H1 (cell line): Measurements from ENCODE around the gene RHBDD1. TPM values are rescaled to one million over a fixed set of nuclear protein-coding genes. Genes with fewer than 3 reads are reported as not detected.

ENCODE experiments used
- CTCF ChIA-PET: fragments of 300-600 bp; sonication (Branson Sonifier 250); formaldehyde crosslinking; loops from one replicate; lab custom pipeline; 2021; ENCODE audit not compliant: partially characterized antibody; lab: Charles Lee
- POLR2A ChIA-PET: fragments of 300-600 bp; sonication (Branson Sonifier 250); formaldehyde crosslinking; loops from one replicate; lab custom pipeline; 2021; ENCODE audit warnings: inconsistent platforms; ENCODE audit not compliant: partially characterized antibody; lab: Charles Lee
- DNase-seq, 2 experiments: peaks; one replicate each; pipeline versions ENCODE4 v3.0.0 to v3.0.0-alpha.2; 2010 to 2022; ENCODE audit warnings: low spot score in 2 of 2, low read depth in 1 of 2, mixed read lengths in 1 of 2
- FAIRE-seq: peaks from 2 replicates; lab custom pipeline; 2011; peaks lifted over from hg19 to GRCh38; lab: Jason Lieb, UNC
- H2AFZ ChIP-seq: 2 replicates; pipeline ENCODE4 v1.8.1; 2012; ENCODE audit warnings: low read length, inconsistent platforms
- H2AK5ac ChIP-seq: 2 replicates; pipeline ENCODE4 v1.6.1; 2013; ENCODE audit warnings: low read depth, low read length
- H2BK120ac ChIP-seq: replicated peaks from 2 replicates; pipeline ENCODE3; 2013; ENCODE audit warnings: low read depth, low read length, inconsistent platforms
- H2BK12ac ChIP-seq: 2 replicates; pipeline ENCODE4 v1.6.1; 2013; ENCODE audit warnings: low read depth, low read length
- H2BK15ac ChIP-seq: 2 replicates; pipeline ENCODE4 v1.6.1; 2013; ENCODE audit warnings: low read length
- H2BK20ac ChIP-seq: 2 replicates; pipeline ENCODE4 v1.6.1; 2013; ENCODE audit warnings: low read length
- H2BK5ac ChIP-seq: 2 replicates; pipeline ENCODE4 v1.6.1; 2013; ENCODE audit warnings: low read depth, low read length
- H3K14ac ChIP-seq: 2 replicates; pipeline ENCODE4 v1.6.1; 2013; ENCODE audit warnings: inconsistent platforms; ENCODE audit not compliant: insufficient read length
- H3K18ac ChIP-seq: 2 replicates; pipeline ENCODE4 v1.6.1; 2013; ENCODE audit warnings: low read length; ENCODE audit errors: extremely low read depth
- H3K23ac ChIP-seq: 2 replicates; pipeline ENCODE4 v1.6.1; 2013; ENCODE audit warnings: inconsistent platforms; ENCODE audit not compliant: insufficient read length
- H3K23me2 ChIP-seq: 2 replicates; pipeline ENCODE4 v1.6.1; 2013; ENCODE audit warnings: low read depth, low read length
- H3K27ac ChIP-seq: 2 replicates; pipeline ENCODE4 v1.6.1; 2011; ENCODE audit warnings: low read depth, low read length, inconsistent platforms
- H3K27me3 ChIP-seq, 4 experiments: replicated peaks in 1 of 4; 1 replicate in 1 of 4; 2 replicates in 3 of 4; pipeline versions ENCODE4 v1.6.1 to v1.8.1; 2011 to 2013; ENCODE audit warnings: low read length in 3 of 4, mild to moderate bottlenecking in 3 of 4, inconsistent platforms in 2 of 4, mixed read lengths in 2 of 4, moderate library complexity in 1 of 4; ENCODE audit not compliant: control insufficient read depth in 3 of 4, insufficient read depth in 3 of 4; ENCODE audit errors: extremely low read depth in 1 of 4
- H3K36me3 ChIP-seq, 4 experiments: 2 replicates each; pipeline versions ENCODE4 v1.6.1 to v1.8.1; 2011 to 2013; ENCODE audit warnings: mild to moderate bottlenecking in 4 of 4, low read length in 3 of 4, moderate library complexity in 2 of 4, control low read depth in 1 of 4, inconsistent platforms in 1 of 4; ENCODE audit not compliant: insufficient read depth in 4 of 4, control insufficient read depth in 2 of 4
- H3K4ac ChIP-seq: replicated peaks from 2 replicates; pipeline ENCODE3; 2013; ENCODE audit warnings: low read length, low read depth, mixed read lengths, inconsistent platforms; ENCODE audit not compliant: insufficient read length
- H3K4me1 ChIP-seq, 4 experiments: replicated peaks in 1 of 4; 1 replicate in 1 of 4; 2 replicates in 3 of 4; pipeline versions ENCODE4 v1.6.1 to v1.8.1; 2011 to 2013; ENCODE audit warnings: low read length in 3 of 4, inconsistent platforms in 2 of 4, mixed read lengths in 1 of 4; ENCODE audit not compliant: insufficient read depth in 4 of 4, control insufficient read depth in 3 of 4
- H3K4me2 ChIP-seq, 2 experiments: 2 replicates each; pipeline versions ENCODE4 v1.6.1 to v1.8.1; 2011 to 2013; ENCODE audit warnings: low read depth in 2 of 2, low read length in 2 of 2, control low read depth in 1 of 2, inconsistent platforms in 1 of 2, mild to moderate bottlenecking in 1 of 2; ENCODE audit not compliant: insufficient read depth in 1 of 2
- H3K4me3 ChIP-seq, 4 experiments: fragments of 200-600, 300-600 bp in 1 of 4; sonication (generic), shearing (Covaris generic), sonication (Bioruptor Twin) in 1 of 4; 2 replicates each; pipeline versions ENCODE4 v1.5.1 to v1.8.1; 2011 to 2016; ENCODE audit warnings: low read length in 4 of 4, low read depth in 3 of 4, control low read depth in 2 of 4, inconsistent platforms in 2 of 4, mild to moderate bottlenecking in 2 of 4, mixed read lengths in 1 of 4, moderate library complexity in 1 of 4; ENCODE audit not compliant: insufficient read depth in 2 of 4; ENCODE audit errors: extremely low read depth in 1 of 4
- H3K56ac ChIP-seq: replicated peaks from 2 replicates; pipeline ENCODE3; 2013; ENCODE audit warnings: low read depth, mild to moderate bottlenecking, mixed read lengths, low read length, inconsistent platforms; ENCODE audit not compliant: insufficient read length
- H3K79me1 ChIP-seq: 2 replicates; pipeline ENCODE4 v1.6.1; 2013; ENCODE audit warnings: low read depth, low read length, control low read depth
- H3K79me2 ChIP-seq, 2 experiments: 2 replicates each; pipeline versions ENCODE4 v1.6.1 to v1.8.1; 2012 to 2013; ENCODE audit warnings: low read length in 2 of 2, mild to moderate bottlenecking in 2 of 2, inconsistent platforms in 1 of 2; ENCODE audit not compliant: insufficient read depth in 2 of 2, control insufficient read depth in 1 of 2
- H3K9ac ChIP-seq, 4 experiments: replicated peaks in 1 of 4; 1 replicate in 1 of 4; 2 replicates in 3 of 4; pipeline versions ENCODE4 v1.6.1 to v1.8.1; 2011 to 2013; ENCODE audit warnings: low read depth in 3 of 4, low read length in 3 of 4, control low read depth in 2 of 4, mild to moderate bottlenecking in 2 of 4, moderate library complexity in 2 of 4, inconsistent platforms in 1 of 4; ENCODE audit errors: extremely low read depth in 1 of 4
- H3K9me3 ChIP-seq, 2 experiments: 2 replicates each; pipeline versions ENCODE4 v1.6.1 to v1.8.1; 2012 to 2013; ENCODE audit warnings: mild to moderate bottlenecking in 2 of 2, moderate library complexity in 2 of 2, control low read depth in 1 of 2, inconsistent platforms in 1 of 2, low read depth in 1 of 2, low read length in 1 of 2, mixed read lengths in 1 of 2; ENCODE audit not compliant: insufficient read depth in 2 of 2
- H4K20me1 ChIP-seq, 2 experiments: replicated peaks in 1 of 2; 2 replicates each; pipeline versions ENCODE3 to v1.8.1; 2011 to 2013; ENCODE audit warnings: inconsistent platforms in 2 of 2, low read length in 2 of 2, mild to moderate bottlenecking in 1 of 2; ENCODE audit not compliant: insufficient read depth in 2 of 2, control insufficient read depth in 1 of 2
- H4K5ac ChIP-seq: 2 replicates; pipeline ENCODE4 v1.6.1; 2013; ENCODE audit warnings: low read length, low read depth, mixed read lengths, inconsistent platforms; ENCODE audit not compliant: insufficient read length
- H4K8ac ChIP-seq: 2 replicates; pipeline ENCODE4 v1.8.0; 2013; ENCODE audit warnings: mild to moderate bottlenecking, moderate library complexity, low read length, inconsistent platforms; ENCODE audit not compliant: insufficient read depth; ENCODE audit errors: extremely low read depth
- H4K91ac ChIP-seq: replicated peaks from 2 replicates; pipeline ENCODE3; 2013; ENCODE audit warnings: low read length, mixed read lengths, inconsistent platforms; ENCODE audit not compliant: insufficient read length
- ATF2 ChIP-seq: IDR thresholded peaks from 2 replicates; pipeline ENCODE4 v1.6.1; 2012; ENCODE audit warnings: low read length, inconsistent platforms
- CEBPB ChIP-seq: IDR thresholded peaks from 2 replicates; pipeline ENCODE4 v1.6.1; 2012; ENCODE audit warnings: low read depth, low read length
- CREB1 ChIP-seq: IDR thresholded peaks from 2 replicates; pipeline ENCODE4 v1.6.1; 2012; ENCODE audit warnings: inconsistent platforms
- PHF8 ChIP-seq: fragments of 200-600 bp; sonication (generic); conservative IDR thresholded peaks from 2 replicates; pipeline ENCODE4 v1.7.1; 2012; ENCODE audit warnings: low read depth, mild to moderate bottlenecking, inconsistent platforms, low read length, moderate library complexity
- POLR2A ChIP-seq, 2 experiments: IDR thresholded peaks; 1 replicate in 1 of 2; 2 replicates in 1 of 2; pipeline ENCODE4 v1.6.1; 2011; ENCODE audit warnings: low read depth in 2 of 2, low read length in 2 of 2, mild to moderate bottlenecking in 2 of 2; ENCODE audit errors: control extremely low read depth in 1 of 2
- SIX5 ChIP-seq: IDR thresholded peaks from 2 replicates; pipeline ENCODE4 v1.6.1; 2011; ENCODE audit warnings: mild to moderate bottlenecking, low read depth, low read length
- TCF12 ChIP-seq: IDR thresholded peaks from 2 replicates; pipeline ENCODE4 v1.6.1; 2011; ENCODE audit warnings: low read depth, mild to moderate bottlenecking, low read length
- TEAD4 ChIP-seq: IDR thresholded peaks from 2 replicates; pipeline ENCODE4 v1.6.1; 2012; ENCODE audit warnings: low read depth, low read length, inconsistent platforms, mixed read lengths
- USF2 ChIP-seq: IDR thresholded peaks from 2 replicates; pipeline ENCODE4 v1.6.1; 2011; ENCODE audit warnings: low read length, improper control_type of control experiment
- WGBS, 2 experiments: shearing (Covaris generic) in 1 of 2; methylation state at CpG; one replicate each; pipeline versions ENCODE4 v1.1.6 to v1.1.7; 2013 to 2015; ENCODE audit warnings: low lambda C conversion rate in 2 of 2, mixed read lengths in 2 of 2, inconsistent platforms in 1 of 2, low coverage in 1 of 2, missing lambda C conversion rate in 1 of 2; ENCODE audit not compliant: insufficient replicate concordance in 2 of 2, insufficient coverage in 1 of 2, insufficient read length in 1 of 2; ENCODE audit errors: extremely low coverage in 1 of 2, missing lambda C conversion rate in 1 of 2; 5-methylcytosine and 5-hydroxymethylcytosine counted together
- polyA plus RNA-seq, 7 experiments: library from polyadenylated mRNA; depleted of rRNA in 3 of 7; stranded (reverse) in 5 of 7; unstranded in 2 of 7; fragments of >200 nt in 5 of 7; fragments of 200-250 nt in 2 of 7; gene quantifications; 1 replicate in 5 of 7; 2 replicates in 1 of 7; 4 replicates in 1 of 7; pipeline versions ENCODE4 v1.2.1 to v1.2.3, GENCODE V29; 2011 to 2013; ENCODE audit warnings: missing spikeins in 2 of 7, mixed read lengths in 2 of 7
- total RNA-seq: library from RNA; stranded (reverse); fragmentation: NEBNext Ultra II Directional; extraction: Animal tissue kit (Norgen Biotek cat#: 25700); gene quantifications from 2 replicates; pipeline ENCODE4 v1.2.1, GENCODE V29; 2021
- TF ChIP-seq, protein P1 (sequence below): IDR thresholded peaks from 2 replicates; pipeline ENCODE4 v1.6.1; 2011; ENCODE audit warnings: low read depth, mild to moderate bottlenecking, low read length; ENCODE audit not compliant: insufficient read depth

The RHBDD1 gene
- total and polyA plus RNA-seq, 2 of the 8 experiments (the other 6 are each of a cell fraction or from before 2014, with no cell fraction given): 10.5 to 23.1 TPM

DNA sequence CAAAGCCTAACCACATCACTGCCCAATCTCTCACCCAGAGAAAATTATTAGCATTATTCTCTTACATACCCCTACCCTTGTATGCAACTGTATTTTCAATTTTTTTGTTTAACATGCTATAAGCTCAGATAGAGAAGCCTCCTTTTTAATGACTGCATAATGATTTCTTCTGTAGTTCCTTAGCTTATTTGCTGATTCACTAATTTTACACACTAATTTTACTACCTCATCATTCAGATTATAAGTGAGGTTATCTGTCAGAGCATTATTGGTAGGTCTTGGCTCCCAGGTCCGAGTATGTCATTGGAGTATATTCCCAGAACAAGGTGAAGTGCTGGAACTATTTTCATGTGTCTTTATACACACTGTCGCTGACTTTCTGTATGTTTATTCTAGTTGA, 45.4 kb downstream of the RHBDD1 start:
- TF ChIP-seq SIX5 (no peak), CEBPB (no peak), POLR2A (IDR thresholded peaks at IDR 0.05; ENCODE audit: control extremely low read depth in 1 of 2, low read depth in 2 of 2, low read length in 2 of 2) (no peak), TCF12 (no peak), ATF2 (no peak), CREB1 (no peak), PHF8 (no peak), USF2 (no peak), TEAD4 (no peak)
- TF ChIP-seq, protein P1, sequence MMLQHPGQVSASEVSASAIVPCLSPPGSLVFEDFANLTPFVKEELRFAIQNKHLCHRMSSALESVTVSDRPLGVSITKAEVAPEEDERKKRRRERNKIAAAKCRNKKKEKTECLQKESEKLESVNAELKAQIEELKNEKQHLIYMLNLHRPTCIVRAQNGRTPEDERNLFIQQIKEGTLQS: no peak
- Histone ChIP-seq H2BK15ac (no peak overlapping the region), H4K5ac (no peak overlapping the region), H4K91ac (no peak overlapping the region), H2BK5ac (no peak overlapping the region), H3K27ac (no peak overlapping the region), H3K36me3 (no peaks in the 10 kb centered on the region; a peak in 1 of 8 replicates), H3K9me3 (no peaks in the 10 kb centered on the region), H2BK120ac (no peak overlapping the region), H3K14ac (no peak overlapping the region), H3K18ac (no peak overlapping the region), H4K8ac (no peak overlapping the region), H2BK12ac (no peak overlapping the region), H3K56ac (no peak overlapping the region), H4K20me1 (peaks cover 0 to under 1% of the 10 kb centered on the region in 2 experiments), H2AK5ac (no peak overlapping the region), H3K27me3 (no peaks in the 10 kb centered on the region), H2AFZ (no peak overlapping the region), H2BK20ac (no peak overlapping the region), H3K4me1 (no peaks in the 10 kb centered on the region), H3K4me2 (no peak overlapping the region), H3K23ac (no peak overlapping the region), H3K23me2 (no peaks in the 10 kb centered on the region; the same call in 1 of the 2 replicates), H3K79me1 (no peaks in the 10 kb centered on the region), H3K9ac (no peak overlapping the region), H3K4me3 (no peak overlapping the region), H3K79me2 (no peaks in the 10 kb centered on the region), H3K4ac (no peak overlapping the region)
- DNase-seq (no peak), FAIRE-seq (no peak)
- ChIA-PET CTCF (interaction anchor here (0.6 to 0.9 kb wide), 2 partner anchors 9 to 302 kb away, joined by 3 read pairs; no protein-coding TSS in a partner anchor), POLR2A (no interaction called here)
- 89% methylated on average over 2 of the region's 2 CpGs; no CpG with 5 or more reads in 1 of the 2 experiments for WGBS, 2 experiments
